GM10266 (cell line): ENCODE measurements around the gene KCND3.

Source experiments
- DNase-seq: peaks from one replicate; pipeline ENCODE4 v3.0.0; 2012; ENCODE audit errors: extremely low spot score
- TF ChIP-seq, protein P1 (sequence below): IDR thresholded peaks from 2 replicates; pipeline ENCODE4 v1.5.1; 2012; ENCODE audit warnings: mild to moderate bottlenecking, low read depth; ENCODE audit not compliant: control insufficient read depth, insufficient read depth; ENCODE audit errors: missing control alignments

Gene KCND3

DNA sequence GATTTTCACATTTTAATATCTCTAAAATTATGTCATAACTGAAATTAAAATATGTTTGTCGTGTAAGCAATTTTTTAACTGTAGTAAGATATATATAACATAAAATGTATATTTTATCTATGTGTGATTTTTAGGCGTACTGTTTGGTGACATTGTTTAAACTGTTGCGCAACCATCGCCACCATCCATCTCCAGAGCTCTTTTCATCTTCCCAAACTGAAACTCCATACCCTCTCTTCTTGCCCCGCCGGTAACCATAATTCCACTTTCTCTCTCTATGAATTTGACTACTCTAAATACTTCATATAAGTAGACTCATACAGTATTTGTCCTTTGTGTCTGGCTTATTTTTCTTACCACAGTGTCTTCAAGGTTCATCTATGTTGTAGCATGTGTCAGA lies 167.3 kb downstream of the KCND3 start:
- DNase-seq, result no peak
- TF ChIP-seq, protein P1, sequence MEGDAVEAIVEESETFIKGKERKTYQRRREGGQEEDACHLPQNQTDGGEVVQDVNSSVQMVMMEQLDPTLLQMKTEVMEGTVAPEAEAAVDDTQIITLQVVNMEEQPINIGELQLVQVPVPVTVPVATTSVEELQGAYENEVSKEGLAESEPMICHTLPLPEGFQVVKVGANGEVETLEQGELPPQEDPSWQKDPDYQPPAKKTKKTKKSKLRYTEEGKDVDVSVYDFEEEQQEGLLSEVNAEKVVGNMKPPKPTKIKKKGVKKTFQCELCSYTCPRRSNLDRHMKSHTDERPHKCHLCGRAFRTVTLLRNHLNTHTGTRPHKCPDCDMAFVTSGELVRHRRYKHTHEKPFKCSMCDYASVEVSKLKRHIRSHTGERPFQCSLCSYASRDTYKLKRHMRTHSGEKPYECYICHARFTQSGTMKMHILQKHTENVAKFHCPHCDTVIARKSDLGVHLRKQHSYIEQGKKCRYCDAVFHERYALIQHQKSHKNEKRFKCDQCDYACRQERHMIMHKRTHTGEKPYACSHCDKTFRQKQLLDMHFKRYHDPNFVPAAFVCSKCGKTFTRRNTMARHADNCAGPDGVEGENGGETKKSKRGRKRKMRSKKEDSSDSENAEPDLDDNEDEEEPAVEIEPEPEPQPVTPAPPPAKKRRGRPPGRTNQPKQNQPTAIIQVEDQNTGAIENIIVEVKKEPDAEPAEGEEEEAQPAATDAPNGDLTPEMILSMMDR, result no peak

DNA sequence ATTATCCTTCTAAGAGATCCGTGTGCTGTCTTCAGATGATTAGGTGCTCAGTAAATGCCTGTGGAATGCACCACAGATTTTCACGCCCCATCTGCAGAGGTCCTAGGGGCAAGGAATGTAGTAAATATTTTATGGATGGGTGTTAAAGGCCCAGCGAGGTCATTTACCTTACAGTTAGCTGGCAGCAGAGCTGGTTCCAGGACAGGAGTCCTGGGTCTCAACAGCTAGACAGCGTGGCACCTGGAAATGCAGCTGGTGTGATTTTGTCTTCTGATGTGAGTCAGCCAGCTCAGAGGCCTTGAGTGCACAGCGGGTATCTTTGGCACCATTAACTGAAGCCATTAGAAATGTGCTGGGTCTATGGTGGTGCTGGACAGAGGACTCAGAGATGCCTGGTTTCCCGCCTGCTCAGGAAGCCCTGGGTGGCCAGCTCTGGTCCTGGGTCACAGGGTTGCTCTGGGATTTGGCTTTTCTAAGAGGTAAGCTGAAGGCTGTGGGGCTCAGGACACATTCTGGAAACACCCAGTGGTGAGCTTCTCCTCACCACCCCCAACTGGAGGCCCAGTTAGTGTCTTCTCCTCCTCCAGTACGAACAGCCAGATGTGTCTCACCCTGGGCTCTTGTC lies 168.2 kb downstream of the KCND3 start:
- no peak for DNase-seq
- TF ChIP-seq, protein P1, result no peak

DNA sequence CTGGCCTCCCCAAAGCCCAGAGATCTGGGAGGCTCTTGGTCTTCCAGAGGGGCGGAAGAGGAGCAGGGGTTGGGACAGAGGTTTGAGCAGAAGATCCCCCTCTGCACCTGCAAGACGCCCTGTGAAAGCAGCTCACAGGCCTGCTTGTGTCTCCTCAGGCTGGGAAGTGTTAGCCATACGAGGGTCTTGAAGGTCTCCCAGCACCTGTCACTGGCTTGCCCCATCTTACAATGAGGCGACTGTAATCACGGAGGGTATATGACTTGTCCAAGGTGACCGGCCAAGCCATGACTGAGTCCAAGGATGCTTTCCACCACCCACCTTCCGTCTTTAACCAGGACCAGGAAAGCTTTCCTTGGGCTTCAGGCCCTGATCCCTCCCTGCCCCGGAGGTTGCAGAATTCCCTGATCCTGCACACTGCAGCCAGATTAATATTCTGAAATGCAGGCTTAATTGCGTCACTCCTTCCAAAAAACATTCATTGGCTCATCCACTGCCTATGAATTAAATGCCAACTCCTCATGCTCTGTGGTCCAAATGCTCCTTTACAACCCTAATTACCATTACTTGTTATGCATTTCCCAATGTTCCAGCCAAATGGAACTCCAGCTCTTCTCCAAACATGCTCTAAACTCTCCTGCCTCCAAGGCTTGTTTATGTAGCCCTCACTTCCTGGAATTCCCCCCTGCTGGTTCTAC lies 169.8 kb downstream of the KCND3 start:
- TF ChIP-seq, protein P1, result no peak
- DNase-seq, result no peak

DNA sequence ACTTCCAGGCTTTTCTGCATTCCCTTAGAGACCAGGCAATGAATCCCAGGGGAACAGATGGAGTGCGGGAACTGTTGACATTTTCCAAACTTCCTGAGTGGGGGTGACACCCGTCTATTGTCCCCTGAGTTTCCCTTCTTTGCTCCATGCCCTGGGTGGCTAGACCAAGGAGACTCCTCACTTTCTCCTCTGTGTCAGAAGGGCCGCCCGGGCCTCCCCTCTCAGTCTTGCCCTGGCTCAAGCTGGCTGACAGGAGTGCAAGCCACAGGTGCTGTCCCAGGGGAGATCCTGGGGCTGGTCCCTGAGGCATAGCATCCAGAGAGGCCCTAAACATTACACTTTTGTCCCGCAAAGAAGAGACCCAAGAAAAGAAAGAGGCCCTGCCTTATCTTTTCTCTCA lies 170.9 kb downstream of the KCND3 start:
- TF ChIP-seq, protein P1, result no peak
- no peak for DNase-seq

DNA sequence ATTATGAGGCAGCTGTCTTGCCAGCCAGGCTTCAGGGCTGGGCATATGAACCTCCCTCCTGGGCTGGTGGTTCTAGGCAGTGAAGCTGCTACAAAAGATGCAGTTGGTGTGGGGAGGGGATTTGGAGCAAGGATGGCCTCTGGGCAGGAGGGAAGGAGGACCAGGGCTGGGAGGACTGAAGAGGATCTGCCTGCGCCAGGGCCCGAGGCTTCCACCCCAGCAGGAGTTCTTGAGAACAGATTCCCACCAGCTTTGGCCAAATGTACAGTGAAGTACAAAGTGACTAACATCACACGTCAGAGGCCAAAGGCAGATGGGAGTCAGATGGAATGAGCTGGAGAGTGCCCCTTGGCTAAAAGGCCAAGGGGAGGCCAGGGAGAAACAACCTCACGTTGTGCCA lies 171.4 kb downstream of the KCND3 start:
- TF ChIP-seq, protein P1, result no peak
- DNase-seq, result no peak

DNA sequence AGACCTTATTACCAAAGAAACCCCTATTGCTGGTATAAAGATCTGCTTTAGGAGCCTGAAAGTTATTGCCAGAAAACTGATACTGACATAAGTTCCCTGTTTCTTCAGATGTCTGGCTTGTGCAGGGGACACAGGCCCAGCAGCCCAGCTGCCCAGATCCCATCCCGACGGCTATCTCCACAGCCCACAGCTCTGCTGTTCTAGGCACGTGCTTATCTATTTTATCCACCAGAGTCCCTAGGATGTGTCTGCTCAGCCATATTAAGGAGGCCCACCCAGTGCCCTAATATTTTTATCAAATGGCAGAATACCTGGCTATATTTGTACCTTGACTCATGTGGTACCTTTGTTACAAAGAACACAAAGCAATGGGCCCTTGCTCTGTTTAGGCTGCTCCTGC lies 174.8 kb downstream of the KCND3 start:
- no peak for DNase-seq
- TF ChIP-seq, protein P1, result no peak

DNA sequence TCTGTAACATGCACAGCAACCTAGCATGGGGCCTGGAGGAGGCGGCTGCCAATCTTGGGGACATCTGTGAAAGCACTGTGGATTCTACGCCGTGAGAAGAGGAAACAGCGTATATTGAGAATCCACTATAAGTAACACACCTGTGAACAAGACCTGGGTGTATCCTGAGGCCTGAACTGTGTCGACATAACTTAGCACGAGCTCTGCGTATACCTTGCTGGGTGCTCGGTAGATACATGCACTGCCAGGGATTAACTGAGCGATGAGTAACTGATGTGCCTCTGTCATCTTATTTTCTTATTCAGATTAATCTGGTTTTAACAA lies 175.2 kb downstream of the KCND3 start:
- TF ChIP-seq, protein P1, result no peak
- no peak for DNase-seq
